ENCODE results near the gene DPAGT1. TPM values are rescaled to one million over a fixed set of nuclear protein-coding genes. Genes with fewer than 3 reads are reported as not detected.
A peak's percentile ranks its signal among the peaks of the same experiment; 100 is the strongest.

The DPAGT1 gene
- total RNA-seq, 3 donors from 2014 or later: 36.9 to 48.2 (median 39.5) TPM

- no peak for TF ChIP-seq CTCF (IDR thresholded peaks at IDR 0.05)
- intact Hi-C loops (cut with DNase I, micrococcal nuclease): no loop called here
- DNase-seq: no peak
- Histone ChIP-seq H3K4me1 (ENCODE audit: low read depth) (peaks cover 6% of the 10 kb centered on the region), H3K9me3 (no peaks in the 10 kb centered on the region), H3K36me3 (ENCODE audit: low read depth) (no peaks in the 10 kb centered on the region), H3K4me3 (no peak overlapping the region)
- ATAC-seq: no peak
Measured at GRCh38 chr11:119114351-119114750, 12.7 kb upstream of the DPAGT1 start.

- no peak for DNase-seq
- Histone ChIP-seq H3K4me3 (no peak overlapping the region), H3K36me3 (ENCODE audit: low read depth) (no peaks in the 10 kb centered on the region), H3K4me1 (ENCODE audit: low read depth) (peaks cover 10% of the 10 kb centered on the region), H3K9me3 (no peaks in the 10 kb centered on the region)
- intact Hi-C loops (cut with DNase I, micrococcal nuclease): no loop called here
- TF ChIP-seq CTCF (IDR thresholded peaks at IDR 0.05): no peak
- no peak for ATAC-seq
Measured at GRCh38 chr11:119113716-119114115, 12.1 kb upstream of the DPAGT1 start.

DNA sequence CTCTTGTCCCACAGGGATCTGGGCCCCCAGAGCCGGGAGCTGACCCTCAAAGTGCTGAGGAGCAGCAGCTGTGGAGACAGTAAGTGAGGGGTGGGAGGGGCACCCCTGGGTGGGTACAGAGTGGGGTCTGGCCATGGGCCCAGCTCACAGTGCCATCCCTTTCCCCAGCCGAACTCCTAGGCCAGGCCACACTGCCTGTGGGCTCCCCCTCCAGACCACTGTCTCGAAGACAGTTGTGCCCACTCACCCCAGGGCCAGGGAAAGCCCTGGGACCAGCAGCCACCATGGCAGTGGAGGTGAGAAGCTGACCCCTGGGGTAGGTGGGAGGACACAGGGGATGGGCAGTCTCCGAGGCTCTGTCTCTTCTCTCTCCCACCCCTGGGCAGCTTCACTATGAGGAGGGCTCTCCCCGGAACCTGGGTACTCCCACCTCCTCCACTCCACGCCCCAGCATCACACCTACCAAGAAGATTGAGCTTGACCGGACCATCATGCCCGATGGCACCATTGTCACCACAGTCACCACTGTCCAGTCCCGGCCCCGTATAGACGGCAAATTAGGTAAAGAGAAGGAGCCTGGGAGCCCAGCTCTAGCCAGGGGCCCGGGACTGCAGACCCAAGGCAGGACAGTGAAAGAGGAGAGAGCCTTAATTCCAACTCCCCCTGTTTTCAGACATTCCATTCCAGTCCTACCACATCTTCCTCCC is 10.8 kb upstream of the DPAGT1 start:
- Histone ChIP-seq H3K4me1 (ENCODE audit: low read depth) (peaks cover 17% of the 10 kb centered on the region), H3K36me3 (ENCODE audit: low read depth) (no peaks in the 10 kb centered on the region), H3K4me3 (no peak overlapping the region), H3K9me3 (no peaks in the 10 kb centered on the region)
- intact Hi-C loops (cut with DNase I, micrococcal nuclease): no loop called here
- no peak for ATAC-seq
- no peak for DNase-seq
- TF ChIP-seq CTCF (IDR thresholded peaks at IDR 0.05): no peak

GRCh38 chr11:119111361-119111925 is 9.8 kb upstream of the DPAGT1 start:
- intact Hi-C loops (cut with DNase I, micrococcal nuclease): no loop called here
- ATAC-seq: no peak

GRCh38 chr11:119110439-119110838 is 8.8 kb upstream of the DPAGT1 start:
- H3K36me3 ChIP-seq (ENCODE audit: low read depth): no peaks in the 10 kb centered on the region
- peak in 1 of 3 donors; percentile 25 for DNase-seq

More at GRCh38 chr11:119111361-119111925, 9.8 kb upstream of the DPAGT1 start:
- no peaks in the 10 kb centered on the region for H3K36me3 ChIP-seq (ENCODE audit: low read depth)
- H3K9me3 ChIP-seq: no peaks in the 10 kb centered on the region
- no peak overlapping the region for H3K4me3 ChIP-seq
- no peak for DNase-seq
- no peak for TF ChIP-seq CTCF (IDR thresholded peaks at IDR 0.05)
- H3K4me1 ChIP-seq (ENCODE audit: low read depth): peaks cover 17% of the 10 kb centered on the region

More at GRCh38 chr11:119110439-119110838, 8.8 kb upstream of the DPAGT1 start:
- Histone ChIP-seq H3K4me1 (ENCODE audit: low read depth) (peaks cover 17% of the 10 kb centered on the region), H3K4me3 (no peak overlapping the region), H3K9me3 (no peaks in the 10 kb centered on the region)
- TF ChIP-seq CTCF (IDR thresholded peaks at IDR 0.05): no peak
- intact Hi-C loops (cut with DNase I, micrococcal nuclease): no loop called here
- no peak for ATAC-seq
